ENCODE data around the gene ZFY.
"Not testable (repeated sequence)": the region's sequence is repeated elsewhere in the genome, so short reads cannot be mapped to it uniquely, and the experiment has no call there.

ZFY gene

GRCh38 chrY:2965629-2966028, 30.4 kb downstream of the ZFY start:
- no peak for TF ChIP-seq CTCF (IDR thresholded peaks at IDR 0.05; ENCODE audit: low read depth, low read length)
- no peak for DNase-seq (ENCODE audit: low read depth in 2 of 2)
- H3K4me3 ChIP-seq (replicated peaks in 1 of 2; ENCODE audit: low read depth in 2 of 2, low read length in 2 of 2): no peak overlapping the region

GRCh38 chrY:2969561-2969960, 34.4 kb downstream of the ZFY start:
- H3K4me3 ChIP-seq (replicated peaks in 1 of 2; ENCODE audit: low read depth in 2 of 2, low read length in 2 of 2): no peak overlapping the region
- no peak for TF ChIP-seq CTCF (IDR thresholded peaks at IDR 0.05; ENCODE audit: low read depth, low read length)
- DNase-seq (ENCODE audit: low read depth in 2 of 2): peak in 1 of 2 donors; percentile 18

GRCh38 chrY:2972708-2973107, 37.5 kb downstream of the ZFY start:
- no peak for DNase-seq (ENCODE audit: low read depth in 2 of 2)
- no peak for TF ChIP-seq CTCF (IDR thresholded peaks at IDR 0.05; ENCODE audit: low read depth, low read length)

GRCh38 chrY:2973110-2973751, 38.0 kb downstream of the ZFY start:
- TF ChIP-seq CTCF (IDR thresholded peaks at IDR 0.05; ENCODE audit: low read depth, low read length): no peak
- DNase-seq (ENCODE audit: low read depth in 2 of 2): no peak
- no peak overlapping the region for H3K4me3 ChIP-seq (replicated peaks in 1 of 2; ENCODE audit: low read depth in 2 of 2, low read length in 2 of 2)

More at GRCh38 chrY:2972708-2973107, 37.5 kb downstream of the ZFY start:
- no peak overlapping the region for H3K4me3 ChIP-seq (replicated peaks in 1 of 2; ENCODE audit: low read depth in 2 of 2, low read length in 2 of 2)

GRCh38 chrY:2979283-2979682, 44.1 kb downstream of the ZFY start:
- no peak for DNase-seq (ENCODE audit: low read depth in 2 of 2)
- TF ChIP-seq CTCF (IDR thresholded peaks at IDR 0.05; ENCODE audit: low read depth, low read length): no peak
- no peak overlapping the region for H3K4me3 ChIP-seq (replicated peaks in 1 of 2; ENCODE audit: low read depth in 2 of 2, low read length in 2 of 2)

GRCh38 chrY:2984491-2984890, 49.3 kb downstream of the ZFY start:
- no peak for DNase-seq (ENCODE audit: low read depth in 2 of 2)

GRCh38 chrY:2987178-2987577, 52.0 kb downstream of the ZFY start:
- DNase-seq (ENCODE audit: low read depth in 2 of 2); H3K4me3 ChIP-seq (replicated peaks in 1 of 2; ENCODE audit: low read depth in 2 of 2, low read length in 2 of 2): not testable (repeated sequence)

More at GRCh38 chrY:2984491-2984890, 49.3 kb downstream of the ZFY start:
- H3K4me3 ChIP-seq (replicated peaks in 1 of 2; ENCODE audit: low read depth in 2 of 2, low read length in 2 of 2): no peak overlapping the region
- TF ChIP-seq CTCF (IDR thresholded peaks at IDR 0.05; ENCODE audit: low read depth, low read length): no peak

- not testable (repeated sequence) for H3K4me3 ChIP-seq (replicated peaks in 1 of 2; ENCODE audit: low read depth in 2 of 2, low read length in 2 of 2); DNase-seq (ENCODE audit: low read depth in 2 of 2)
These were observed 62.2 kb downstream of the ZFY start for GRCh38 chrY:2997369-2997768.

All from cardiac fibroblast (primary cell).